ENCODE data around the gene NCOR1. TPM values are rescaled to one million over a fixed set of nuclear protein-coding genes. Genes with fewer than 3 reads are reported as not detected.
"Not testable (repeated sequence)": the region's sequence is repeated elsewhere in the genome, so short reads cannot be mapped to it uniquely, and the experiment has no call there.

NCOR1 gene
- polyA plus RNA-seq, 2 of the 4 experiments (the other 2 are of a cell fraction) = 65.5 to 190 TPM

- TF ChIP-seq CHD2 (IDR thresholded peaks at IDR 0.05; ENCODE audit: low read length, partially characterized antibody) (no peak), MAX (IDR thresholded peaks at IDR 0.05) (peak; percentile 97), CTCF (IDR thresholded peaks at IDR 0.05) (no peak), HDAC2 (IDR thresholded peaks at IDR 0.05) (peak; percentile 64; the same call in 1 of the 2 replicates), NFE2L2 (conservative IDR thresholded peaks at IDR 0.05; ENCODE audit: low read length) (no peak), REST (IDR thresholded peaks at IDR 0.05) (no peak)
Measured at GRCh38 chr17:16217002-16217635, 1.8 kb upstream of the NCOR1 start, which contains the start of gene PIGL (continued).

GRCh38 chr17:16216341-16217001, 1.1 kb upstream of the NCOR1 start:
- ChIA-PET POLR2A (interaction anchor here (0.5 to 4.2 kb wide), 21 partner anchors 8 to 222 kb away, joined by 3 to 57 read pairs (median 4); partner anchors contain the start of genes CENPV and UBB), CTCF (interaction anchor here (0.6 to 7.5 kb wide), 15 partner anchors 7 to 211 kb away, joined by 3 to 69 read pairs (median 4); partner anchors contain the start of gene CENPV)
- TF ChIP-seq CHD4 (IDR thresholded peaks at IDR 0.05; ENCODE audit: borderline replicate concordance) = peak; percentile 74; the same call in 1 of the 2 replicates
- not testable (repeated sequence) for H3K9me3 ChIP-seq; FAIRE-seq; ATAC-seq; DNase-seq (ENCODE audit: low read depth in 1 of 2, low spot score in 1 of 2)
- Histone ChIP-seq H3K4me2 (peak overlapping the region; percentile 81), H3K4me3 (peak overlapping the region; percentile 75), H3K4me1 (peaks cover 31% of the 10 kb centered on the region), H3K27ac (peak overlapping the region; percentile 96 to 97)
- 84% methylated on average over 38 of the region's 38 CpGs for WGBS (ENCODE audit: missing lambda C conversion rate)

GRCh38 chr17:16215965-16216316, 607 bp upstream of the NCOR1 start:
- DNase-seq (ENCODE audit: low read depth in 1 of 2, low spot score in 1 of 2) (no peak), FAIRE-seq (no peak), ATAC-seq (no peak; a peak in 1 of 6 replicates)
- Histone ChIP-seq H3K4me1 (peaks cover 34% of the 10 kb centered on the region), H3K4me2 (peak overlapping the region; percentile 81), H3K27ac (peak overlapping the region; percentile 96 to 97), H3K4me3 (peak overlapping the region; percentile 75), H3K9me3 (no peaks in the 10 kb centered on the region)
- 49% methylated on average over 22 of the region's 22 CpGs for WGBS (ENCODE audit: missing lambda C conversion rate)
- POLR2A ChIA-PET = interaction anchor here (0.8 to 4.2 kb wide), 18 partner anchors 8 to 305 kb away, joined by 3 to 57 read pairs (median 5); partner anchors contain the start of genes CENPV and UBB
- CTCF ChIA-PET = interaction anchor here (0.6 to 7.5 kb wide), 15 partner anchors 8 to 211 kb away, joined by 3 to 69 read pairs (median 3); no protein-coding TSS in a partner anchor
- 0 out of 2 replicates have a peak, but pooled peaks have one; percentile 1 for TF ChIP-seq ATOH8 (CRISPR knock-in tag; IDR thresholded peaks at IDR 0.05; ENCODE audit: low read depth)
- TF ChIP-seq BHLHE40 (IDR thresholded peaks at IDR 0.05; ENCODE audit: low read depth, low read length) = no peak
- TF ChIP-seq POLR2A (IDR thresholded peaks at IDR 0.05; ENCODE audit: low read length) = 0 out of 2 replicates have a peak, but pooled peaks have one; percentile 18

- Histone ChIP-seq H3K4me1 (peaks cover 34% of the 10 kb centered on the region), H3K9me3 (no peaks in the 10 kb centered on the region), H3K4me2 (peak overlapping the region; percentile 85), H3K27ac (peak overlapping the region; percentile 96 to 97), H3K4me3 (peak overlapping the region; percentile 75)
- DNase-seq (ENCODE audit: low read depth in 1 of 2, low spot score in 1 of 2) = peak; percentile 50 to 61
- ChIA-PET CTCF (interaction anchor here (1.0 to 7.5 kb wide), 7 partner anchors 9 to 90 kb away, joined by 3 to 69 read pairs (median 7); no protein-coding TSS in a partner anchor), POLR2A (interaction anchor here (0.5 to 4.2 kb wide), 18 partner anchors 9 to 306 kb away, joined by 3 to 57 read pairs (median 4); partner anchors contain the start of genes CENPV and UBB)
- 1% methylated on average over 15 of the region's 27 CpGs for WGBS (ENCODE audit: missing lambda C conversion rate)
- ATAC-seq = peak; percentile 67 to 76
- FAIRE-seq = no peak
- TF ChIP-seq ZFP36 (IDR thresholded peaks at IDR 0.05; ENCODE audit: borderline replicate concordance, partially characterized antibody) (no peak), CBX2 (IDR thresholded peaks at IDR 0.05; ENCODE audit: borderline replicate concordance, low read depth) (no peak), HEYL (CRISPR knock-in tag; IDR thresholded peaks at IDR 0.05) (no peak), BCL3 (IDR thresholded peaks at IDR 0.05) (no peak), PBX3 (IDR thresholded peaks at IDR 0.05) (no peak), EHMT2 (IDR thresholded peaks at IDR 0.05; ENCODE audit: low read depth) (no peak), EHF (CRISPR knock-in tag; IDR thresholded peaks at IDR 0.05) (no peak), ZNF302 (CRISPR knock-in tag; IDR thresholded peaks at IDR 0.05) (no peak), CHD2 (IDR thresholded peaks at IDR 0.05; ENCODE audit: low read length, partially characterized antibody) (no peak), NFE2L2 (conservative IDR thresholded peaks at IDR 0.05; ENCODE audit: low read length) (no peak), ZC3H11A (IDR thresholded peaks at IDR 0.05) (no peak), FOXS1 (CRISPR knock-in tag; IDR thresholded peaks at IDR 0.05) (no peak)
Measured at GRCh38 chr17:16215002-16215272, 397 bp downstream of the NCOR1 start.
